ENCODE measurements around the gene TRIM2. TPM values are rescaled to one million over a fixed set of nuclear protein-coding genes. Genes with fewer than 3 reads are reported as not detected.

TRIM2 gene
- total and polyA plus RNA-seq, 12 donors: 6.2 to 130 (median 47.8) TPM

DNA sequence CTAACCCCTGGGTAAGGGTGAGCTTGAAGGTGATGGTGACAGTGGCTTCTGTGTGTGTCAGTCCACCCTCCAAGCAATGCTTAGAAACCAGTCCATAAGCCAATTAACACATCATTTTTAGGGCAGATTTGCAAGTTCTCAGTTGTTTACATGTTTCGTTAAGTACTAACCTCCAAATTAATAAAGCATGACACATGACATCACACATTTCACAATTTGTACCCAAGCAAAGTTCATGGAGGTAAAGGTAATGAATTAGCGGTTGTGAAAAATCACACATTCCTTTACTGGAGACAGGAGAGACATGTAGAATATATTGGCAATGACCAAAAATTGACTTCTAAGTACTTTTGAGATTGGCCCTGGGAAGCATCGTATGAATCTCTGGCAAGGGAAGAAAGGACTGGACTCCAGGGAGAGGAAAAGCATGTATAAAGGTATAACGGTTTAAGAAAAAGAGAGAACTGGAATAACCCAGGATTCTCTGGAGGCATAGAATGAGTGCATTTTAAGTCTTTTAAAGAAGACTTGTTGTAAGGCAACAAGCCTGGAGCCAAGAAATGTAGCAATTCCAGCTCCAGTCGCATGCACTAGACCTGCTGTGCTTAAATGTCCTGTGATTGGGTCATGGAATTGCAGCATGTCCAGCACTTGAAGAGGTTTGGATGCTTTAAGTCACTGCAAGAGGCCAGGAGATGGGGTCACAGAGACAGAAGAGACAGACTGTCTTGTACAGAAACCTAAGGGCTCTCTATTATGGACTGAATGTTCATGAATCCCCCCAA, 34.1 kb downstream of the TRIM2 start:
- no peaks in the 10 kb centered on the region for H3K9me3 ChIP-seq (replicated peaks in 1 of 3)
- no peaks in the 10 kb centered on the region for H3K27me3 ChIP-seq
- no peak overlapping the region for H3K27ac ChIP-seq
- no peak overlapping the region for H3K4me3 ChIP-seq
- DNase-seq: no peak
- intact Hi-C loops (cut with DNase I): no loop called here
- TF ChIP-seq, protein P1, sequence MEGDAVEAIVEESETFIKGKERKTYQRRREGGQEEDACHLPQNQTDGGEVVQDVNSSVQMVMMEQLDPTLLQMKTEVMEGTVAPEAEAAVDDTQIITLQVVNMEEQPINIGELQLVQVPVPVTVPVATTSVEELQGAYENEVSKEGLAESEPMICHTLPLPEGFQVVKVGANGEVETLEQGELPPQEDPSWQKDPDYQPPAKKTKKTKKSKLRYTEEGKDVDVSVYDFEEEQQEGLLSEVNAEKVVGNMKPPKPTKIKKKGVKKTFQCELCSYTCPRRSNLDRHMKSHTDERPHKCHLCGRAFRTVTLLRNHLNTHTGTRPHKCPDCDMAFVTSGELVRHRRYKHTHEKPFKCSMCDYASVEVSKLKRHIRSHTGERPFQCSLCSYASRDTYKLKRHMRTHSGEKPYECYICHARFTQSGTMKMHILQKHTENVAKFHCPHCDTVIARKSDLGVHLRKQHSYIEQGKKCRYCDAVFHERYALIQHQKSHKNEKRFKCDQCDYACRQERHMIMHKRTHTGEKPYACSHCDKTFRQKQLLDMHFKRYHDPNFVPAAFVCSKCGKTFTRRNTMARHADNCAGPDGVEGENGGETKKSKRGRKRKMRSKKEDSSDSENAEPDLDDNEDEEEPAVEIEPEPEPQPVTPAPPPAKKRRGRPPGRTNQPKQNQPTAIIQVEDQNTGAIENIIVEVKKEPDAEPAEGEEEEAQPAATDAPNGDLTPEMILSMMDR (IDR thresholded peaks at IDR 0.05): no peak
- no peaks in the 10 kb centered on the region for H3K36me3 ChIP-seq (replicated peaks in 1 of 2)
- H3K4me1 ChIP-seq (replicated peaks in 1 of 2): peaks cover 12 to 40% of the 10 kb centered on the region in 2 donors
- 89 to 95% (median 92%) methylated on average over 5 of the region's 5 CpGs for WGBS, 4 donors

GRCh38 chr4:153239409-153239808, 35.2 kb downstream of the TRIM2 start:
- 95 to 98% (median 95%) methylated on average over 3 of the region's 3 CpGs for WGBS, 4 donors
- no peaks in the 10 kb centered on the region for H3K36me3 ChIP-seq (replicated peaks in 1 of 2)
- intact Hi-C loops (cut with DNase I): no loop called here
- H3K4me1 ChIP-seq (replicated peaks in 1 of 2): peaks cover 4 to 35% of the 10 kb centered on the region in 2 donors
- no peak overlapping the region for H3K27ac ChIP-seq
- DNase-seq: no peak
- no peak overlapping the region for H3K4me3 ChIP-seq
- no peaks in the 10 kb centered on the region for H3K9me3 ChIP-seq (replicated peaks in 1 of 3)
- H3K27me3 ChIP-seq: no peaks in the 10 kb centered on the region
- no peak for TF ChIP-seq POLR2A (IDR thresholded peaks at IDR 0.05)
- TF ChIP-seq, protein P1 (IDR thresholded peaks at IDR 0.05): no peak

- peaks cover 0 to 28% of the 10 kb centered on the region in 2 donors for H3K4me1 ChIP-seq (replicated peaks in 1 of 2)
- DNase-seq: no peak
- 87 to 92% (median 88%) methylated on average over 8 of the region's 8 CpGs for WGBS, 4 donors
- no peaks in the 10 kb centered on the region for H3K9me3 ChIP-seq (replicated peaks in 1 of 3)
- no peaks in the 10 kb centered on the region for H3K36me3 ChIP-seq (replicated peaks in 1 of 2)
- TF ChIP-seq, protein P1 (IDR thresholded peaks at IDR 0.05): no peak
- TF ChIP-seq POLR2A (IDR thresholded peaks at IDR 0.05): no peak
- H3K27ac ChIP-seq: no peak overlapping the region
- H3K27me3 ChIP-seq: no peaks in the 10 kb centered on the region
- H3K4me3 ChIP-seq: no peak overlapping the region
- intact Hi-C loops (cut with DNase I): no loop called here
Measured at GRCh38 chr4:153241295-153241694, 37.1 kb downstream of the TRIM2 start.

DNA sequence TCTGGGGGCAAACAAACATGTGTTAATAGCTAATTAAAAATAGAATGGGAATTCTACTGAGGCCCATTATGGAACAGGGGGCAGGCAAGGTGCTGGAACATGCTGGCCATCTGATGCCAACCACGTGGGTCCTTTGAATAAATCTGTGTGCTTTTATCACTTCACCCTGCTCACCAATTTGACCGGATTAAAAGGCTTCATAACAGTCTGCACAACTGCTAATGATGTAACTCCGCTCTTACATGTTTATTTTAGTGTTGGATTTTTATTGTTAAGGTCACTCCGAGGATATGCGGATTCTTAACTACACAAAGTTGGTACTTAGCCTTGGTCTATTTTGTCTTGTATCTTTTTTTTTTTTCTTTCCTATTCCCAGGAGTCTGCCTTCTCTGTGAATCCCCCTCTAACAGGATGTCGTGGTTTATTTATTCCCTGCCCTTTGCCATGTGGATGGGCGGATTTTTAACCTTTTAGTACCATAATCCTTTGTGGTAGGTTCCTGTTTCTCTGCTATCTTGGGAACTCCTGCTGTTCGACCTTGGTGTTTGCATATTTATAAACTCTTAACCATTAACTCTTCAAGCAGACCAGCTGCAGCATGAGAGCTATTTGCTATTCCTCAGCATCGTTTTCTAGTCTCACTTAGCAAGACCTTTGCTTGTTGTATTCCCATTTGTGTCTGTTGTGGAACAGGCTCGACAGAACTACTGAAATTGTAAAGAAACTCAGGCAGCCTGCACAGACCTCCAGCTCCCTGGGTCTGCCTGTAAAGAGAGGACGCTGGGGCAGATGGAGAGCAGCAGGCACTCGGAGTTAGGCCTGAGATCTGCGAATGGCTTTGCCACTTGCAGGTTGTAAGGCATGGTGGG, 38.0 kb downstream of the TRIM2 start:
- intact Hi-C loops (cut with DNase I): no loop called here
- 27 to 36% (median 28%) methylated on average over 13 of the region's 13 CpGs for WGBS, 4 donors
- no peak overlapping the region for H3K4me3 ChIP-seq
- H3K9me3 ChIP-seq (replicated peaks in 1 of 3): no peaks in the 10 kb centered on the region
- H3K4me1 ChIP-seq (replicated peaks in 1 of 2): peaks cover 0 to 37% of the 10 kb centered on the region in 2 donors
- DNase-seq: no peak
- H3K27me3 ChIP-seq: no peaks in the 10 kb centered on the region
- H3K36me3 ChIP-seq (replicated peaks in 1 of 2): no peaks in the 10 kb centered on the region
- peak overlapping the region in 3 of 5 donors; percentile 13 to 39 (median 37) for H3K27ac ChIP-seq
- TF ChIP-seq POLR2A (IDR thresholded peaks at IDR 0.05): no peak
- TF ChIP-seq, protein P1 (IDR thresholded peaks at IDR 0.05): peak in 2 of 6 experiments; percentile 9 to 26

Data from adrenal gland (tissue), 12 donors.